ENCODE measurements around the gene PROC. TPM values are rescaled to one million over a fixed set of nuclear protein-coding genes. Genes with fewer than 3 reads are reported as not detected.

Gene PROC
- polyA plus RNA-seq, 4 donors: 0.50 to 5.8 (median 1.7) TPM

- no peak for DNase-seq (ENCODE audit: low read depth in 4 of 4, low spot score in 3 of 4)
Observed at GRCh38 chr2:127453392-127454171, 35.4 kb downstream of the PROC start.

- no peak for DNase-seq (ENCODE audit: low read depth in 4 of 4, low spot score in 3 of 4)
Observed at GRCh38 chr2:127454595-127455565, 36.7 kb downstream of the PROC start.

DNA sequence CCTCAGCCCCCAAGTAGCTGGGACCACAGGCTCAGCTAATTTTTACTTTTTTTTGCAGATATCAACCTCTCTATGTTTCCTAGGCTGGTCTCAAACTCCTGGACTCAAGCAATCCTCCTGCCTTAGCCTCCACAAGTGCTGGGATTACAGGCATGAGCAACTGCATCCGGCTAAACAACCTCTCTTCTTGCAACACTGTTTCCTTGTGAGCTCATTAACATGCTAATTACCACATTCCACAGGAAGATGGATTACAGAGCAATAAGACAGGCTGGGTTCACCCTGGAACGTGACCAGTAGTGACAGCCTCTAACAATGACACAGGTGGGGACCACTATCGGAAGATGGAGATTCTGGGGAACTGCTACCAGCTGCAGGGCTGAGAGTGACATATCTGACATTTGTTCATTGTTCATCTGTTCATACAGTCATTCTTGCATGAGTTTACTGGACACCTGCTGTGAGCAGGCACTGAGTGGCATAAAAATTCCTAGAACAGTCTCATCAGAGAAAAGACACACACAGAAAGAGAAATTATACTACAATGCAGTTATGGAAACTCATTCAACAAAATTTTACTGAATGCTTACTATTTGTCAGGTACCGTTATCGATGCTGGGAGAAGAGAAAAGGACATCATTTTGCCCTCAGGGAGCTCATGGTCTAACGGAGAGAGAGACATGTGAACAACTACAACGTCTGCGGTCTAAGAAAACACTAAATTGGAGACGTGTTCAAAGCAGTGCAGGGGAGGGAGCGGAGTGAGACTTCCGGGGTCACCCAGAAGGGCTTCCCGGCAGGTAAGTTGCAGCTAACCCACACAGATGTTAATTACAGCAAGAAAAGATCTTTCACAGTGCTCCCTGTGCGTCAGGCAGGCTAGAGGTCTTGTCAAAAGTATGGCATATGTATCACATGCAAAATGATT, 37.6 kb downstream of the PROC start:
- no peak for DNase-seq (ENCODE audit: low read depth in 4 of 4, low spot score in 3 of 4)

DNA sequence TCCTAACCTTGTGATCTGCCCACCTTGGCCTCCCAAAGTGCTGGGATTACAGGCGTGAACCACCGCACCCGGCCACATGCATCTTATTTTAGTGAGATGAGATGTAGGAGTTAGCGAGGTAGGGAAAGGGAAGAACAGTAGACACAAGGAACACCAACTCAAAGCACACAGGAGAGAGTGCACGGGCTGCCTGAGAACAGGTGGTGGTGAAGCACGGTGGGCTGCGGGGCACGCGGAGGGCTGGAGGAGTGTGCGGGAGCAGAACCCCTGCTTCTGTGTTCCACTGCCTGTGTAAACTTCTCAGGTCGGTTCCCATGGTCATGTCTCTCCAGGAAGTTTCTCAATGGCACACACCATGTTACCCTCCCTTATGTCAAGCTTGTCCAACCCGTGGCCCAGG, 38.7 kb downstream of the PROC start:
- DNase-seq (ENCODE audit: low read depth in 4 of 4, low spot score in 3 of 4): no peak

GRCh38 chr2:127462461-127462860, 44.2 kb downstream of the PROC start:
- DNase-seq (ENCODE audit: low read depth in 4 of 4, low spot score in 3 of 4): no peak

GRCh38 chr2:127463155-127463991, 45.1 kb downstream of the PROC start:
- DNase-seq (ENCODE audit: low read depth in 4 of 4, low spot score in 3 of 4): no peak

GRCh38 chr2:127464470-127465257, 46.4 kb downstream of the PROC start:
- no peak for DNase-seq (ENCODE audit: low read depth in 4 of 4, low spot score in 3 of 4)

DNA sequence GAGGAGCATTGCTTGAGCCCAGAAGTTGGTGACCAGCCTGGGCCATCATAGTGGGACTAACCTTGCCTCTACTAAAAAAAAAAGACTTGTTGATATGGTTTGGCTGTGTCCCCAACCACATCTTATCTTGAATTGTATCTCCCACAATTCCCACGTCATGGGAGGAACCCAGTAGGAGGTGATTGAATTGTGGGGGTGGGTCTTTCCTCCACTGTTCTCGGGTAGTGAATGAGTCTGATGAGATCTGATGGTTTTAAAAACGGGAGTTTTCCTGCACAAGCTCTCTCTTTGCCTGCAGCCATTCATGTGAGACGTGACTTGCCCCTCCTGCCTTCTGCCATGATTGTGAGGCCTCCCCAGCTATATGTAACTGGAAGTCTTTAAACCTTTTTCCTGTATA, 47.0 kb downstream of the PROC start:
- no peak for DNase-seq (ENCODE audit: low read depth in 4 of 4, low spot score in 3 of 4)

- DNase-seq (ENCODE audit: low read depth in 4 of 4, low spot score in 3 of 4): no peak
Observed at GRCh38 chr2:127469051-127469450, 50.8 kb downstream of the PROC start.

DNA sequence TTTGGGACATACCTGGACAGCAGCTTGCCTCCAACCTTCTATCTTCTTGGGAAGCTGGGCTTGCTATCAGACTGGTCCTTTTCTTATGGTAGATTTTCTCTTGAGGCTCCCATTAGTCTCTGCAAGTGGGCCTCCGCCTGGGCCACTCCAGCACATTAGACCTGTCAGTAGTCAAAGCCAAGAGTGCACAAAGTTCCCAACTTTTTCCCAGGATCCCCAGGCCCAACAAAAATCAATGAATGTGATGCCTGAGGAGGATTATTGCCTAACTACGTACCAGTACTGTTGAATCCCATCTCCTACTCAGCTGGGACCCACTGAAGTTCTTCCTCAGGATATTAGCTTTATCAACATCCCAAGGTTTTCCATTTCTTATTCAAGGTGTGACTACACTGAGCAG, 51.7 kb downstream of the PROC start:
- DNase-seq (ENCODE audit: low read depth in 4 of 4, low spot score in 3 of 4): no peak

- no peak for DNase-seq (ENCODE audit: low read depth in 4 of 4, low spot score in 3 of 4)
Observed at GRCh38 chr2:127471286-127471988, 53.2 kb downstream of the PROC start.

DNA sequence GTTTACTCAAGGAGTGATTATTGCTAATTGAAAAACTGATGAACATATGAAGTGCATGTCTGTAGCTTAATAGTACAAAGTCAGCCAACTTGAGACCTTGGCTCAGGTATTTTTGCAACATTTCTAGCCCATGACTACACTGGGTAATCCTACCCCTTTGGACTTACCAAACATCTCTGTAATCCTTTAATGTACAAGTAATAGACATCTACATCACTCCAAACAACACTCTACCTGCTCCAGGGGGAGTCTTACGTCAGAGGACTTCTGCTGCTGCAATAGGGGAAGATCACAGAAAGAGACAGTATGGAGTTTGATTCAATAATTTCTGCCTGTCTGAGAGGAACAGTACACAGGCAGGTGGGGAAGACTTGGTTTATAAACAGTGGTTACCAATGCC, 54.0 kb downstream of the PROC start:
- DNase-seq (ENCODE audit: low read depth in 4 of 4, low spot score in 3 of 4): no peak

GRCh38 chr2:127475788-127476187, 57.6 kb downstream of the PROC start:
- no peak for DNase-seq (ENCODE audit: low read depth in 4 of 4, low spot score in 3 of 4)

Other genes starting within 250 kb of the PROC start
- 10 to 100 TPM in 2 of 4 donors, 1 to 10 TPM in 2; 7.0 to 12.8 (median 9.5) TPM for gene CYP27C1, start 198.1 kb upstream of the PROC start, polyA plus RNA-seq (ENCODE audit: insufficient read length in 4 of 4)
- 10 to 100 TPM; 58.6 to 73.2 (median 62.2) TPM for gene ERCC3, start 124.3 kb upstream of the PROC start, polyA plus RNA-seq (ENCODE audit: insufficient read length in 4 of 4)
- gene MAP3K2, start 30.5 kb upstream of the PROC start, polyA plus RNA-seq (ENCODE audit: insufficient read length in 4 of 4): 10 to 100 TPM; 20.7 to 30.6 (median 25.8) TPM
- 10 to 100 TPM; 47.3 to 78.0 (median 71.1) TPM for gene IWS1, start 108.1 kb downstream of the PROC start, polyA plus RNA-seq (ENCODE audit: insufficient read length in 4 of 4)
- gene MYO7B, start 117.3 kb downstream of the PROC start, polyA plus RNA-seq (ENCODE audit: insufficient read length in 4 of 4): 10 to 100 TPM in 3 of 4 donors, under 1 TPM in 1; 0.59 to 24.5 (median 16.8) TPM
- 1 to 10 TPM in 3 of 4 donors, under 1 TPM in 1; 0.33 to 2.8 (median 1.1) TPM for gene GPR17, start 227.7 kb downstream of the PROC start, polyA plus RNA-seq (ENCODE audit: insufficient read length in 4 of 4)

All from left renal pelvis (tissue), 4 donors.